GM21786 (cell line): ENCODE results near the gene PLCL1.
"Not testable (repeated sequence)": the region's sequence is repeated elsewhere in the genome, so short reads cannot be mapped to it uniquely, and the experiment has no call there.

Experiments
- ATAC-seq: cut with Tn5 transposase; IDR thresholded peaks from one replicate; pipeline ENCODE4 v1.9.1; 2021; ENCODE audit not compliant: unreplicated experiment

The PLCL1 gene

GRCh38 chr2:198157314-198157713 is 352.9 kb downstream of the PLCL1 start:
- ATAC-seq, result no peak

- ATAC-seq, result no peak
These were observed 356.8 kb downstream of the PLCL1 start for GRCh38 chr2:198161151-198161550.

GRCh38 chr2:198162276-198162675 is 357.9 kb downstream of the PLCL1 start:
- ATAC-seq, result no peak

- ATAC-seq, result no peak
These were observed 360.4 kb downstream of the PLCL1 start for GRCh38 chr2:198164843-198165242.

GRCh38 chr2:198165289-198165688 is 360.9 kb downstream of the PLCL1 start:
- no peak for ATAC-seq

GRCh38 chr2:198167346-198167745 is 363.0 kb downstream of the PLCL1 start:
- no peak for ATAC-seq

- ATAC-seq, result no peak
These were observed 364.3 kb downstream of the PLCL1 start for GRCh38 chr2:198168651-198169050.

GRCh38 chr2:198173242-198173641 is 368.8 kb downstream of the PLCL1 start:
- no peak for ATAC-seq

- ATAC-seq, result no peak
These were observed 369.5 kb downstream of the PLCL1 start for GRCh38 chr2:198173864-198174263.

- ATAC-seq, result no peak
These were observed 370.9 kb downstream of the PLCL1 start for GRCh38 chr2:198175271-198175670.

- no peak for ATAC-seq
These were observed 372.6 kb downstream of the PLCL1 start for GRCh38 chr2:198177040-198177439.

- no peak for ATAC-seq
These were observed 374.4 kb downstream of the PLCL1 start for GRCh38 chr2:198178766-198179165.

- no peak for ATAC-seq
These were observed 381.9 kb downstream of the PLCL1 start for GRCh38 chr2:198186257-198186656.

- ATAC-seq, result no peak
These were observed 383.4 kb downstream of the PLCL1 start for GRCh38 chr2:198187841-198188240.

GRCh38 chr2:198188982-198189381 is 384.6 kb downstream of the PLCL1 start:
- no peak for ATAC-seq

GRCh38 chr2:198191651-198192050 is 387.3 kb downstream of the PLCL1 start:
- no peak for ATAC-seq

- not testable (repeated sequence) for ATAC-seq
These were observed 392.2 kb downstream of the PLCL1 start for GRCh38 chr2:198196556-198196955.
